ENCODE results near the gene FLT4.
A peak's percentile ranks its signal among the peaks of the same experiment; 100 is the strongest.
"Not testable (repeated sequence)": the region's sequence is repeated elsewhere in the genome, so short reads cannot be mapped to it uniquely, and the experiment has no call there.

FLT4 gene

DNA sequence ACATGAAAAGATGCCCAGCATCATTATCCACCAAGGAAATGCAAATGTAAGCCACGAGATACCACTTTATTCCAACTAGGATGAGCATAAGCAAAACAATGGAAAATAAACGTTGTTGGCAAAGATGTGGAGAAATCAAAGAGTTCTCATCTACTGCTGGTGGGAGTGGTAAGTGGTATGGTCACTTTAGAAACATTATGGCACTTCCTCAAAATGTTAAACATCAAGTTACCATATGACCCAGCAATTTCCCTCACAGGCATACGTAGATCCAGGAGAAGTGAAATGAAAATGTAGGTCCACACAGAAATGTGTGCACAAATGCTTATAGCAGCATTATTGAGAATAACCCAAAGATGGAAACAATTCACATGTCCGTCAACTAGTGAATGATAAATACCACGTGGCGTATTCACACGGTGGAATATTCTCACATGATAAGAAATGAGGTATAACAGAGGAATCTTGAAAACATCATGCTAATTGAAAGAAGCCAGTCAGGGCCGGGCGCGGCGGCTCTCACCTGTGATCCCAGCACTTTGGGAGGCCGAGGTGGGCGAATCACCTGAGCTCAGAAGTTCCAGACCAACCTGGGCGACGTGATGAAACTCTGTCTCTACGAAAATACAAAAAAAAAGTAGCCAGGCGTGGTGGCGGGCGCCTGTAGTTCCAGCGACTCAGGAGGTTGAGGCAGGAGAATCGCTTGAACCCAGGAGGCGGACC, 16.4 kb upstream of the FLT4 start:
- peaks cover 40% of the 10 kb centered on the region for H3K27me3 Mint-ChIP-seq (ENCODE audit: low read depth)
- TF ChIP-seq CTCF (IDR thresholded peaks at IDR 0.05; ENCODE audit: unreplicated experiment in 3 of 3) = no peak
- H3K4me3 Mint-ChIP-seq = no peak overlapping the region
- no peaks in the 10 kb centered on the region for H3K9me3 Mint-ChIP-seq
- peaks cover 9% of the 10 kb centered on the region for H3K4me1 Mint-ChIP-seq
- no peak overlapping the region for H3K27ac Mint-ChIP-seq
- no peaks in the 10 kb centered on the region for H3K36me3 Mint-ChIP-seq (ENCODE audit: low read depth)

DNA sequence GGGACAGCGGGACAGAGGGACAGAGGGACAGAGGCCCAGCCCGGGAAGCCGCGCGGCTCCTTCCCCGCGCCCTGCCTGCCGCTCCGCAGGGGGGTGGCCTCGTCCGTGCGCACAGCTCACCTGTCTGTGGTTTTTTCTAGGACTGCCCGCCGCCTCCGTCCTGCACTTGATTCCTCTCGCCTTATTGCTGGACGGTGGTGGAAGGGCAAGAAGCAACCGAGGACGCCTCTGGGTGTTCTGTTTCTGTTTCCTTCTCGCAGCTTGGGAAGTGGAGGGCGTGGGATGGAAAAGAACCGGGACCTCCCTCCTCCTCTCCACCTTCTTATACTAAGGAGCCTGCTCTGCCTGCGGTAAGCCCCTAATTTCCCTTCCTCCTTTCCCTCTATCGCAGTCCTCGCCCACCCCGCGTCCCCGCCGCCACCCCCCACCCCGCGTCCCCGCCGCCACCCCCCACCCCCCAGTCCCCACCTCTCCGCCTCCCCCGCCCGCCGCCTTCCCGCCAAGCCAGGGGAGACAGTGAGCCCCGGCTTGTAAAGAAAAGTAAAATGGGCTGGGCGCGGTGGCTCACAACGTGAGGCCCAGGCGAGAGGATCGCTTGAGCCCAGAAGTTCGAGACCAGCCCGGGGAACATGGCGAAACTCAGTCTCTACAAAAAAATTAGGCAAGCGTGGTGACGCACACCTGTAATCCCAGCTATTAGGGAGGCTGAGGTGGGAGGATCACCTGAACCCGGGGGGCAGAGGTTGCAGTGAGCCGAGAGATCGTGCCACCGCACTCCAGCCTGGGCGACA, 9.6 kb upstream of the FLT4 start:
- Mint-ChIP-seq H3K27ac (no peak overlapping the region), H3K27me3 (ENCODE audit: low read depth) (peaks cover 75% of the 10 kb centered on the region), H3K36me3 (ENCODE audit: low read depth) (no peaks in the 10 kb centered on the region), H3K4me3 (peak overlapping the region in 1 of 3 experiments; percentile 45), H3K9me3 (peaks cover 4% of the 10 kb centered on the region), H3K4me1 (no peaks in the 10 kb centered on the region)
- TF ChIP-seq CTCF (IDR thresholded peaks at IDR 0.05; ENCODE audit: unreplicated experiment in 3 of 3) = no peak

DNA sequence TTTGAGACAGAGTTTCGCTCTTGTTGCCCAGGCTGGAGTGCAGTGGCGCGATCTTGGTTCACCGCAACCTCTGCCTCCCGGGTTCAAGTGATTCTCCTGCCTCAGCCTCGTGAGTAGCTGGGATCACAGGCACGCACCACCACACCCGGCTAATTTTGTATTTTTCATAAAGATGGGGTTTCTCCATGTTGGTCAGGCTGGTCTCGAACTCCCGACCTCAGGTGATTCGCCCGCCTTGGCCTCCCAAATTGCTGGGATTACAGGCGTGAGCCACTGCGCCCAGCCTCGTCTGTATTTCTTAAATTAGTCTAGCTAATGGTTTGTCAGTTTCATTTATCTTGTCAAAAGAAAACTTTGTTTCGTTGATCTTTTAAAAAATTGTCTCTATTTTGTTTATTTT, 5.8 kb upstream of the FLT4 start:
- not testable (repeated sequence) for H3K4me3 Mint-ChIP-seq; H3K4me1 Mint-ChIP-seq; H3K27ac Mint-ChIP-seq; H3K36me3 Mint-ChIP-seq (ENCODE audit: low read depth); H3K9me3 Mint-ChIP-seq
- peaks cover 84% of the 10 kb centered on the region for H3K27me3 Mint-ChIP-seq (ENCODE audit: low read depth)

- Mint-ChIP-seq H3K36me3 (ENCODE audit: low read depth) (no peaks in the 10 kb centered on the region), H3K4me3 (no peak overlapping the region), H3K9me3 (peaks cover 3% of the 10 kb centered on the region), H3K27me3 (ENCODE audit: low read depth) (peaks cover 79% of the 10 kb centered on the region), H3K4me1 (peaks cover 12% of the 10 kb centered on the region), H3K27ac (no peak overlapping the region)
- TF ChIP-seq CTCF (IDR thresholded peaks at IDR 0.05; ENCODE audit: unreplicated experiment in 3 of 3) = no peak
Measured at GRCh38 chr5:180652771-180653170, 3.4 kb upstream of the FLT4 start.

DNA sequence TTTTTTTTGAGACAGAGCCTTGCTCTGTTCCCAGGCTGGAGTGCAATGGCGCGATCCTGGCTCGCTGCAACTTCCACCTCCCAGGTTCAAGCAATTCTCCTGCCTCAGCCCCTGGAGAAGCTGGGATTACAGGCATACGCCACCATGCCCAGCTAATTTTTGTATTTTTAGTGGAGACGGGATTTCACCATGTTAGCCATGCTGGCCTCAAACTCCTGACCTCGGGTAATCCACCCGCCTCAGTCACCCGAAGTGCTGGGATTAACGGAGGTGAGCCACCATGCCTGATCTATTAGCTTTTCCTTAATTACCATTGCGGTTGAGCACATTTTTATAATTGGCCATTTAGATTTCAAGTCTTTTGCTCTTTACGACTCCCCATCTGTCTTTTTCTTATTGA, 2.9 kb upstream of the FLT4 start:
- Mint-ChIP-seq H3K4me1 (peaks cover 12% of the 10 kb centered on the region), H3K27ac (no peak overlapping the region), H3K27me3 (ENCODE audit: low read depth) (peaks cover 81% of the 10 kb centered on the region), H3K9me3 (peaks cover 3% of the 10 kb centered on the region), H3K4me3 (no peak overlapping the region), H3K36me3 (ENCODE audit: low read depth) (no peaks in the 10 kb centered on the region)
- no peak for TF ChIP-seq CTCF (IDR thresholded peaks at IDR 0.05; ENCODE audit: unreplicated experiment in 3 of 3)

DNA sequence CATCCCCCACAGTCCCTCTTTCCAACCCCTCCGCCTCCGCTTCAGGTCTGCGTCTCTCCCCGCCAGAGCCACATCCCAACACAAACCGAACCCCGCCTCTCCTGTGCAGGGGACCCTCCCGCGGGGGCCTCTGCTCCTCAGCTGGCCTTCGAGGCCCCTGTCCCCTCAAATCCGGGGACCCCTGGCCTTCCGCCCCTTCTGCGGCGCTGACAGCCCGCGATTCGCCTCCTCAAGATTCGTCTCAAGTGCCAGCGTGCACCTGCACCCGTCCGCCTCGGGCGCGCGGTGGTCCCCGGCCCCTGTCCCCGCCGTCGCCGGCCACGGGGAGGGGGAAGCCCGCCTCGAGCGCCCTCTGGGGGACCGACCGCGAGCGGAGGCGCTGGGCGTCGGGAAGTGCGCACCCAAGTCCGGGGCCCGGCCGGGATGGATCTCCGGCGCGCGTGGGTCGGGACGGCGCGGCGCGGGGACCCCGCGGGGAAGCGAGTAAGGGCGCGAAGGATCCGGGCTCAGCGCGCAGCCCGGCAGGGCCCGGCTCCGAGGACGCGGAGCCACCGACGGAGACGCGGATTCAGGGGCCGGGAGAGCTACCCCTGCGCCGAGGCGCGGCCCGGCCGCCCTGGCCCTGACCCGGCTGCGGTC, 623 bp downstream of the FLT4 start:
- Mint-ChIP-seq H3K4me3 (peak overlapping the region; percentile 79 to 82 (median 80)), H3K36me3 (ENCODE audit: low read depth) (no peaks in the 10 kb centered on the region), H3K9me3 (peaks cover 3% of the 10 kb centered on the region), H3K4me1 (peaks cover 12% of the 10 kb centered on the region), H3K27ac (no peak overlapping the region), H3K27me3 (ENCODE audit: low read depth) (peaks cover 83% of the 10 kb centered on the region)
- TF ChIP-seq CTCF (IDR thresholded peaks at IDR 0.05; ENCODE audit: unreplicated experiment in 3 of 3) = peak in 2 of 3 experiments; percentile 29 to 45
